HTR-8/SVneo (cell line): ENCODE measurements around the gene COL4A3.

Source experiments
- DNase-seq: peaks from one replicate; pipeline ENCODE4 v3.0.0; 2011; ENCODE audit warnings: low spot score, mixed read lengths; ENCODE audit not compliant: insufficient read length
- FAIRE-seq: peaks from 2 replicates; lab custom pipeline; 2011; peaks lifted over from hg19 to GRCh38; lab: Jason Lieb, UNC

Gene COL4A3

DNA sequence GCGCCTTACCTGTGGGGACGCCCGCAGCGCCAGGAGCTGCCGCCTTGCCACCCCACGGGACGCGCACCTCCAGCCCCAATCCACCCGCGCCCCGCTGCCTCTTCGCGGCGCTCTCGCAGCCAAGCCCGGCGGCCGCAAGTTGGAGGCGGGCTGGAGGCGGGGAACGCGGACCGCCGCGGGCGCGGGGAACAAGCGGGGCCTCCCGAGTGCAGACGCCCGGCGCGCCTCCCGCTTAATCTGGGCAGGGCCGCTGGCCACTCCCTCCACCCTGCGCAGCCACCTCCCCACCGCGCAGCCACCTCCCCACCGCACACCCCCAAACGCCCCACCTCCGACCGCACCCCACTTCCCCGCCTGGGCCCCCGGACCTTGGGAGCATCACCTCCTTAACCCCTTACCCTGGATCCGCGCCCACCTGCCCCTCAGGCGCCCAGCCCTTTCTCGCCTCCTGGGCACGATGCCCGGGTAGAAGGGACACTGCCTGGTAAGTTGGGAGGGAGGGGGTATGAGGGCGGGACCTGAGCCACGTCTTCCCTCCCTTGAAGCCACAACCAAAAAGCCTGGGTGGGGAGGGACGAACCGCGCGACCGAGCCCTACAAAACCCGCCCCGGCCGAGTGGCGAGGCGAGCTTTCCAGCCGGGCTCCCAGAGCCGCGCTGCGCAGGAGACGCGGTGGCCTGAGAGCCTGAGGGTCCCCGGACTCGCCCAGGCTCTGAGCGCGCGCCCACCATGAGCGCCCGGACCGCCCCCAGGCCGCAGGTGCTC lies at the start of gene COL4A3, which contains the start of gene COL4A4:
Gene COL4A3, plus strand, starts transcription at position 627 of the 765 bp plus-strand sequence. Its CDS starts 103 bp downstream, at position 730.
Gene COL4A4, minus strand, starts transcription at position 208 of the 765 bp plus-strand sequence. CDS start 16,722 bp downstream, outside the sequence.
- no peak for DNase-seq

DNA sequence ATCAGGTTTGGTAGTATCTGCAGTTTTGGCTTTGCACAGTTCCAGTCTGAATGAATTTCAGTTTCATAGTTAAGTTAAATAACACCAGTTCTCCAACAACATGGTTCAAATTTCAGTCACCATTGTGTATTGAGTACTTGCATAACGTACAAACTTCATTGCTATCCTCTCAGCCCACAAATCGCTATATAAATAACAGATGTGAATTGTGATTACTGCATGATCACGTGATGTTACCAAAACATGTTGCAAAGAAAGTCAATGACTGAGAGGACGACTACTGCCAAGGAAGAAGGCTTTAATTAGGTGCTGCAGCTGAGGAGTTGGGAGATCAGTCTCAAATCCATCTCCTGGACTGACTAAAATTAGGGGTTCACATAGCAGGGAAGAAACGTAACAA lies 48.7 kb upstream of the COL4A3 start:
- DNase-seq, result no peak
- FAIRE-seq, result peak; percentile 63

More for the DNA sequence above, at the start of gene COL4A3, which contains the start of gene COL4A4:
- no peak for FAIRE-seq

DNA sequence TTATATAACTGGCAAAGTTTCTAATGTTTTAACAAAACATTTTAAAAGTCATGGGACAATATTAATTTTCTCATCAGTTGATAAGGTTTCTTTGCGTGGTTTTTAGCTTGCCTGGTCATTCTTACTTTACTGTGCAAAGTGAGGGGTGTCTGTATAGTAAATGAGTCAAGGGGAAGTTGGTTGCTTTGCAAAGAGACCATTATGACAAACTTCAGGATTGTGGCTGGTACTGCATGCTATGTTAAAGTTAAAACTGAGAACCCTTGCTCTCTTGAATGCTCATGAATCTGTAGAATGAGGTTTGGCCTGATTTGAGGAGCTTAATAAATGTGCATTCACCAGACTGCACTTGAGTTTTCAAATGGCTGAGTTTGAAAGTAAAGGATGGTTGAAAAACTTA lies 47.4 kb upstream of the COL4A3 start:
- FAIRE-seq (no peak), DNase-seq (no peak)

DNA sequence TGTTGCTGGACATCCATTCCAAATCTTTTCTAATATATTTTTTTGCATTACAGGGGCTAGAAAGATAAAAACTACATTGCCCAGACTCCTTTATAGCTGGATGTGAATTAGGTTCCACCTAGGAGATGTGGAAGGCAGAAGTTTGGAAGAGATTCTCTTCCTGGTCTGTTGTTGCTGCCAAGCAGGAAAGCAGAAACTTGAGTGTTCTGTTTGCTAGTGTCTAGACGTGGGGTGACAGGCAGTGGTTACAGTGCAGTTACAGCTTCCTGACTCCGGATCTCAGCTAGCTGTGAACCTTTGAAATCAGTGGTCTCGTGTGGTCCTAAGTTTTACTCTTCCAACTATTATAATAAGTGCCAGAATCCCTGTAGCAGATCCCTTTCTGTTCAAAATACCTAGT lies 46.6 kb upstream of the COL4A3 start:
- no peak for DNase-seq
- FAIRE-seq, result no peak

DNA sequence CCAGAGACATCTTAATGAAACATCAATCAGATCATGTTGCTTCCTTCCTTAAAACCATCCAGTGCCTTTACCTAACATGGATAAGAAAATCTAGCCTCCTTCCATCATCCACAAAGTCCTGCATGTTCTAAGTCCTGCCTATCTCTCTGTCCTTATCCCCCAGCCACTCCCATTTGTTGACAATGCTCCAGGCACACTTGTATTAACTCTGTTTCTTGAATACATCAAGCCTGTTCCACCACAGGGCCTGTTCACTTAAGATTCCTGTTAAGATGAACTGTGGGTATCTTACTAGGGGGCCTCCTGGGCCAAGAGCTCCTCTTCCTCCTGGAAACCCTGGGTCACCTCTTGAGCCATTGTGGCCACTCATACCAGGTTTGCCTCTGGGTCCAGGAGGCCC lies 46.1 kb upstream of the COL4A3 start:
- no peak for DNase-seq

DNA sequence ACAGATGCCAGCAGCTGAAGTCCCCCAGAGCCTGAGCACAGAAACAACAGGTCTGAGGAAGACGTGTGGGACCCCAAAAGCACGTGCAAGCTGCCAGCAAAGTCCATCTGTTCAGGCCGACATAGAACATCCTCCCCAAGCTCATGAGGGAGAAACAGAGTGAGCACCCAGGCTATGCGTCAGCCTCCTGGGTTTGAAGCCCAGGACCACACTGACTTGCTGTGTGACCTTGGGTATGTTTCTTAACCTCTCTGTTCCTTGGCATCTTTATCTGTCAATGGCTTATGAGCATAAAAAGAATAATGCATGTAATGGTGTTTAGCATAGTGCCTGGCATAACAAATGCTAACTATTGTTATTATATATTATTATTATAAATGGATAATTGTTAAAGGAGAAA lies 40.7 kb upstream of the COL4A3 start:
- FAIRE-seq (no peak), DNase-seq (no peak)

More for the DNA sequence above, 46.1 kb upstream of the COL4A3 start:
- no peak for FAIRE-seq

DNA sequence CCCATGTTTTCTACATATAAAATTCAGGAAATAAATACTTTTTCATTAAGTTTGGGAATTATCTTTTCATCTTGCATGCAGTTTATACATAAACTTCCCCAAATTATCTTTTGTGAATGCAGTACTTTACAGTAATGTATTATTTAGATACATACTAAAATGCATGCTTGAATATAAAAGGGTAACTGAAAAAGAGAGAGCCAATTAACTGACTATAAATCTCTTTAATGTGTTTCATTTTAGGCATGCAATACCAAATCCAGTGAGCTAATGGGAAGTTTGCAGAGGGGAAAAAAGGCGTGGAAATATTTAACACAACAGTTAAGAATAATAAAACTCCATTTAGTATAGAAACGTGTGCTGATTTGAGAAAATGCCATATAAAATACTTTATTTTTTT lies 39.6 kb upstream of the COL4A3 start:
- no peak for DNase-seq
- no peak for FAIRE-seq

DNA sequence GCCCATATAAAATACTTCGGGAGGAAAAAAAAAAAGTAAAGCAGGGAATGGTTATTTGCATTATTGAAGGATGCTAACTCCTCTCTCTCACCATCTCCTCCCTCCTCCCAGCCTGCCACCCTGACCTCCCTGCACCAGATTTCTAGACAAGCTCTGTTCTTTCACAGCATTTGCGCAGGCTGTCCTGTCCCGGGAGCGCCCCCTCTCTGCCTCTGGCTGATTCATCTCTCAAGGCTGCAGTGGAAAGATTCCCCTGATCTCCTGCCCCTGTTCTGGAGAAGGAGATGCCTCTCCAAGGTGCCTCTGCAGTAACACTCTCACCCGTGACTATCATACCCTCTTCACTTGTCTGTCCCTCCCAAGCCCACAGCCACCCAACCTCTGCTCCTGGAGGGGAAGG lies 38.9 kb upstream of the COL4A3 start:
- FAIRE-seq, result no peak
- no peak for DNase-seq

DNA sequence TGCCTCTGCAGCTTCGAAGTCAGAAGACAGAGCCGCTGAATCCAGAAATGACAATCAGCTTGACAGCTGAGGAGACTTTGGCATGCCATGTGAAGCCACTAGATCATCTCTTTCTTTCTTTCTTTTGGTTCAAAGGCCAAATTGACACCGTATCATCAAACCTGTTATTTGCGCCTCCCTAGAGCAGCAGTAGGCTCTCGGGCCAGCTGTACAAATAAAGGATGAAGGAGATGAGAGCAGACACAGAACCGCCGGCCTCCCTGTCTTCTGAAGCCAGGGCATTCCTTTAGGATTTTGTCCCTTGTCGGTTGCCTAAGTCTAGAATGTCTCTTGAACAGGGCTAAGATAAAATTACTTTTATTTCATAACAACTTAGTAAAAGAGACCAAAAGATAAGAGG lies 37.2 kb upstream of the COL4A3 start:
- no peak for FAIRE-seq
- no peak for DNase-seq

DNA sequence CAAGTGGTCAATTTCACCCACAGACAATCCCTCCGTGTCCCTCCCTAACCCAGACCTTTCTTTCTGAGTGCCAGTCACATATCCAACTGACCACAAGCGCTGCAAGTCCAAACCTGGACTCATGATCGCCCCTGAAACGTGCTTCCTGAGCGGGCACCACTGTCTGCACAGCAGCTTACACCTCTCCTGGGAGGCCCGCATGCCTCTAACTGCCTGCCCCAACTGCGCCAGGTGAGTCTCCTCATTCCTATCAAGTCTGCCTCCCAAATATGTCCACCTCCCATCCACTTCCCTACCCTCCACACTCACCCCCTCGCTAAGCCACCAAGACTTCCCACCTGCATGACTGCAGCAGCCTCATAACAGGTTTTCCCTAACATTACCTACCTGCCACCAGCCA lies 33.8 kb upstream of the COL4A3 start:
- FAIRE-seq, result no peak
- no peak for DNase-seq

DNA sequence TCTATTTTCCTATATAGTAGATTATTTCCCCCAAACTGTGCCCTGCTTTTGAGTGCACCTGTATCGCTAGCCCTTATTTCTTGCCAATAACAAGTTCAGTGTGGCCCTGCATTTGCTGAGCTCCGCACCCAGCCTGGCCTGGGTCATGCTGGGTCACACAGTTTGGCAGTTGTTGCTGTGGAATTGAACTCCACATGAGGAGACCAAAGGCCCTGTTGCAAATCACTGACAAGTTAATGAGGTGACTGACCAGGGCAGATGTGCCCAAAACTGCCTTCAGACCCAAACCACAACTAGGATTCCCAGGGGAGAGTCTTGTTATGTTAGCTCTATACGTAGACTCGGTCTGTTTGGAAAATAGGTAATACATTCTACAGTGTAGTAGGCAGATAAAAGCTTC lies 31.4 kb upstream of the COL4A3 start:
- DNase-seq (no peak), FAIRE-seq (no peak)

DNA sequence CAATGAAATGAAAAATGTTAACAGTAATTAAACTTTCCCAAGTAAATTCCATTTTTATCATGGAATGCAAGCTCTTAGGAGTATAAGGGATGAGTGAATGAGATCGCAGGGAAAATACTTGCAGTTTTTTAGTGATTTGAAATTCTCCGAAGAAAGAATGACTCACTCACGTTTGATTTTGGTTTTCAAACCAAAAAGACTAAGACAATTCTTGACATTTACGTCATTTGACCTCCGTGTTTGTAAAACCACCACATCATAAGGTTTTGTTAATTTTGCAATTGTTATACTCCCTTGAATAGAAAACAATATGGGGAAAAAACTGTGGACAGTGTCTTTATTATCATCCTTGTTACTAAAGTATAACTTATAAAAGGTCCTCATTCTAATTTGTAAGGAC lies 29.8 kb upstream of the COL4A3 start:
- FAIRE-seq (no peak), DNase-seq (no peak)

DNA sequence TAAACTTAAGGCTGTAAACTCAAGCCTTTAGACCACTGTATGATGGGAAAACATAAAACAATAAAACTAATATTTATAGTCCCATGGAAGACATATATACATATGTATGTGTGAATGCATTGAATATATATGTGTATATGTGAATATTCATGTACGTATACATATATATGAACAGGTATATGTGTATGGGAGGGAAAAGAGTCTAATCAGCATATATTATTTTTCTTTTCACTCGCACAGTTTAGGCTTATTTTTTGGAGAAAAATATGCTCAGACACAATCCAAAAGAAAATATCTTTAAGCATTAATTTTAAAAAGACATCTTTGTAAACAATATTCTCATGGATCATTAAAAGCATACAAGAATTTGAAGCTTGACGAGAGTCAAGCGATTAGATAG lies 23.1 kb upstream of the COL4A3 start:
- DNase-seq (no peak), FAIRE-seq (no peak)

DNA sequence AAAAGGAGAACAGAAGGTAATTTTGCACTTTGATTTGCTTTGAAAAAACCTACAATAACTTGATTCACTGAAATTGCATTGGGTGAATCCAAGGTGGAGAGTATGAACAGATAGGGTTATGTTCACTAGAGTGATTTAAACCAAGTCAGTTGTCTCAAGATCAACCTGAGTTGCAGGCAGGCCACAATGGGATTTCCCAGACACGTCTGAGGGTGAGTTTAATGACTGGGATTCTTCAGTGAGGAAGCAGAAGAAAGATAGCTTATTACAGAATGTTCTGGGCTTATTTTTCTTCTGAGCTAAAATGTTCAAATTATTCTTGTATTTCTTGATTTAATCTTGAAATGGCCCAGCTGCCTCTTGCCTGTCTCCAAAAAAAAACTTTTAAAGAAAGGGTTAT lies 20.5 kb upstream of the COL4A3 start:
- FAIRE-seq (no peak), DNase-seq (no peak)

DNA sequence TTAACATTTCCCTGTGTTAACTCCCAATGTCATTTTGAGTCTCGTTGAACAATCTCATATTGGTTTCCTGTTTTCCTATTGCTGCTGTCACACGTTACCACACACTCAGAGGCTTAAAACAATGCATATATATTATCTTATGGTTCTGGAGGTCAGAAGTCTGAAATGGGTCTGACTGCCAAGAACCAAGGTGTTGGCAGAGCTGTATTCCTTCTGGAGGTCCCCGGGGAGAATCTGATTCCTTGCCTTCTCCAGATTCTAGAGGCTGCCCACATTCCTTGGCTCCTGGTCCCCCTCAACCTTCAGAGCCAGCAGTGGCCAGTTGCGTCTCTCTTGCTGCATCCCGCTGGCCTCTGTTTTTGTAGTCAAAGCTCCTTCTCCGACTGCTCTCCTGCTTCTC lies 18.0 kb upstream of the COL4A3 start:
- FAIRE-seq, result no peak
- DNase-seq, result no peak

DNA sequence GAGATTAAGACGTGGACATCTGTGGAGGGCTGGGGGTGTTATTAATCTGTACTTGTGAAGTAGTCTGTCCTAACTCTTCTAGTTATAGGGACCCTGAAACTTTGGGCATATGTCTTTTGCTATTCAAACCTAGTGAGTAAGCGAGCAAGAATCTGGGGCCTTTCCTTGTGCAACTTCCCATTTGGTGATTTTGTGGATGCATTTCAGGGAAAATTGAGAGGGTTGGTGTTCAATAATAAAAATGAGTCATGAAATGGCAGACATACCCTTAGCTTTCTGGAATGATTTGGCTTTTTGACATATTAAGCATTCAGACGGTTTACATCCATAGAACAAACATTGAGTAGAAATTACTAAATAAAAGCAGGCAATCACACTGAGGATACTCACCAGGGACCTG lies 17.4 kb upstream of the COL4A3 start:
- FAIRE-seq (no peak), DNase-seq (no peak)

DNA sequence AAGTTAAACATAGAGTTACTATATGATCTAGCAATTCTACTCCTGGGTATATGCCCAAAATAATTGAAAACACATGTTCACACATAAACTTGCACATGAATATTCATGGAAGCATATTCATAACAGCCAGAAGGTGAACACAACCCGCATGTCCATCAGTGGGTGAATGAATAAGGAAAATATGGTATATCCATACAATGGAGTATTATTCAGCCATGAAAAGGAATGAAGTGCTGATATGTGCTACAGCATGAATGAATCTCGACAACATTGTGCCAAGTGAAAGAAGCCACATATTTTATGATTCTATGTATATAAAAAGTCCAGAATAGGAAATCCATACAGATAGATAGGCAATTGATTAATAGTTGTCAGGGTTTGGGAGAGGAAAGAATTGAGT lies 16.3 kb upstream of the COL4A3 start:
- DNase-seq (no peak), FAIRE-seq (no peak)

DNA sequence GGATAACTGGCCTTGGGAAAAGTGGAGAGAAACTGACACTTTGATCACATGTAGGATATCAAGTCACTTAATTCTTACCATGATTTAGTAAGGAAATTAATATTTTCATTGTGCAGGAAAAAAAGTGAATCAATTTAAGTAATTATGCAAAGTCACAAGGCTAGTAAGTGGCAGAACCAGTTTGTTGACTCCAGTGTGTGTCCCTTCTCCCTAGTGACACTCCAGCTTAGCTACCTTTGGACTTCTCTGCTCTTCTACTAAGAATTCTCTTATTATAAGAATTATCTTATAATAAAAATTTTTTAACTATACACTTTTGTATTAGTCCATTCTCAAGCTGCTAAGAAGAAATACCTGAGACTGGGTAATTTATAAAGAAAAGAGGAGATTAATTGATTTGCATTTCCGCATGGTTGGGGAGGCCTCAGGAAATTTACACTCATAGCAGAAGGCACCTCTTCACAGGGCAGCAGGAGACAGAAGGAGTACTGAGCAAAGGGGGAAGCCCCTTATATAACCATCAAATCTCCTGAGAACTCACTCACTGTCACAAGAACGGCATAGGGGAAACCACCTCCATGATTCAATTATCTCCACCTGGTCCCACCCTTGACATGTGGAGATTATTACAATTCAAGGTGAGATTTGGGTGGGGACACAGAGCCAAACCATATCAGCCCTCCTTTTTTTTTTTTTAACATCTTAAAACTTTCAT lies 14.0 kb upstream of the COL4A3 start:
- FAIRE-seq, result no peak
- no peak for DNase-seq

DNA sequence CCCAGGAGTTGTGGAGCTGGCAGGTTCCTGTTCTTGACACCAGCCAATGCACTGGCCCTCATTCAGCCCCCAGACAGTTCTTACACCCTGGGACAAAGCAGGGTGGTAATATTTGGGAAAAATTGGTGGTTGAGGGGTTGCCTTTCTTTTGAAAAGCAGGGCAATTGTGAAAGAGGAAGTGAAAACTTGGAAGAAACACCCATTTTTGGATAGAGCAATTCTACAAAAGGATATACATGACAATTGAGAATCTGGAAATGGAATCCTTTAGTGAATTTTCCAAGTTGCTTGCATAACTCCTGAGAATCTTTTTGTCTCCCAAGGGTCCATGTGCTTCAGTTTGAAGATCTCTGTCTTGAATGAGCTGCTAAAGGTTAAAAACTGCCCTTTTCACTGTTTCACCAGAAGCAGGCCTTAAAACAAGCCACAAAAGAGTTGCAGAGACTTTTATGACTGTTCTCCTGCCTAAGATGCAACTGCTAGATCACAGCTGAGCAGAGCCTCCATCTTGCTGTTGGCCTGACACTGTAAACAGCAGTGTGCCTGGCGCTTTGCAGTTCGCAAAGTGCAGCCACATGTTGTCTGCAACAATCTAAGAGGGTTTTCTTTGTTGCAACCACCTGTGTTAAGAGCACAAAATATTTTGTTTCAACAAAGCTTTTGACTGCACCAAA lies 12.2 kb upstream of the COL4A3 start:
- no peak for FAIRE-seq

DNA sequence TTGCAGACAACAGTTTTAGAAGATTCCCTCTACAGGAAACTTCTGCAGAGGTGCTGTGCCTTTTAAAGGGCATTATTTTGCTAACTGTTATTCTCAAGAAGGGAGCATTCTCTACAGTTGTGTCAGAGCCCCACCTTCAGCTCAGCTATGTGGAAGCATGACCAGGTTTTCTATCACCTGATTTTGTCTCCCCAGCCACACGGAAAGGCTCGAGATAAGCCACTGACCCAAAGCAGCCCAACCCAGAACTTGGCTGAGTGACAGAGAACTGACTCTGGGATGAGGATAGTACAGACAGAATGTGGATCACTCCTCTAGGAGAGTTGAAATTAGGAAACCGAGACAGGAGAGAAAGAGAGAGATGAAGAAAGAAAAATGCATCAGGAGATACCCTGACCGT lies 11.1 kb upstream of the COL4A3 start:
- DNase-seq (no peak), FAIRE-seq (no peak)

More for the DNA sequence above, 12.2 kb upstream of the COL4A3 start:
- no peak for DNase-seq
